Measurements from ENCODE around the gene CBFA2T2. TPM values are rescaled to one million over a fixed set of nuclear protein-coding genes. Genes with fewer than 3 reads are reported as not detected.
"Not testable (repeated sequence)": the region's sequence is repeated elsewhere in the genome, so short reads cannot be mapped to it uniquely, and the experiment has no call there.

The CBFA2T2 gene
- total RNA-seq, 1 donor from 2014 or later = 52.3 TPM

GRCh38 chr20:33693289-33693688, 203.4 kb downstream of the CBFA2T2 start:
- TF ChIP-seq, protein P1, sequence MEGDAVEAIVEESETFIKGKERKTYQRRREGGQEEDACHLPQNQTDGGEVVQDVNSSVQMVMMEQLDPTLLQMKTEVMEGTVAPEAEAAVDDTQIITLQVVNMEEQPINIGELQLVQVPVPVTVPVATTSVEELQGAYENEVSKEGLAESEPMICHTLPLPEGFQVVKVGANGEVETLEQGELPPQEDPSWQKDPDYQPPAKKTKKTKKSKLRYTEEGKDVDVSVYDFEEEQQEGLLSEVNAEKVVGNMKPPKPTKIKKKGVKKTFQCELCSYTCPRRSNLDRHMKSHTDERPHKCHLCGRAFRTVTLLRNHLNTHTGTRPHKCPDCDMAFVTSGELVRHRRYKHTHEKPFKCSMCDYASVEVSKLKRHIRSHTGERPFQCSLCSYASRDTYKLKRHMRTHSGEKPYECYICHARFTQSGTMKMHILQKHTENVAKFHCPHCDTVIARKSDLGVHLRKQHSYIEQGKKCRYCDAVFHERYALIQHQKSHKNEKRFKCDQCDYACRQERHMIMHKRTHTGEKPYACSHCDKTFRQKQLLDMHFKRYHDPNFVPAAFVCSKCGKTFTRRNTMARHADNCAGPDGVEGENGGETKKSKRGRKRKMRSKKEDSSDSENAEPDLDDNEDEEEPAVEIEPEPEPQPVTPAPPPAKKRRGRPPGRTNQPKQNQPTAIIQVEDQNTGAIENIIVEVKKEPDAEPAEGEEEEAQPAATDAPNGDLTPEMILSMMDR (conservative IDR thresholded peaks at IDR 0.05) = no peak
- Mint-ChIP-seq H3K36me3 (no peaks in the 10 kb centered on the region), H3K27ac (no peak overlapping the region), H3K4me1 (ENCODE audit: unreplicated experiment) (peaks cover 18% of the 10 kb centered on the region), H3K4me3 (no peak overlapping the region), H3K27me3 (no peaks in the 10 kb centered on the region), H3K9me3 (no peaks in the 10 kb centered on the region)
- no peak for DNase-seq (ENCODE audit: extremely low spot score, unreplicated experiment)

GRCh38 chr20:33693741-33694638, 204.1 kb downstream of the CBFA2T2 start:
- H3K27ac Mint-ChIP-seq = peak overlapping the region; percentile 68
- no peak overlapping the region for H3K4me3 Mint-ChIP-seq
- no peaks in the 10 kb centered on the region for H3K27me3 Mint-ChIP-seq
- H3K36me3 Mint-ChIP-seq = no peaks in the 10 kb centered on the region
- no peak for DNase-seq (ENCODE audit: extremely low spot score, unreplicated experiment)
- TF ChIP-seq, protein P1 (conservative IDR thresholded peaks at IDR 0.05) = no peak
- H3K4me1 Mint-ChIP-seq (ENCODE audit: unreplicated experiment) = peaks cover 18% of the 10 kb centered on the region
- H3K9me3 Mint-ChIP-seq = no peaks in the 10 kb centered on the region

DNA sequence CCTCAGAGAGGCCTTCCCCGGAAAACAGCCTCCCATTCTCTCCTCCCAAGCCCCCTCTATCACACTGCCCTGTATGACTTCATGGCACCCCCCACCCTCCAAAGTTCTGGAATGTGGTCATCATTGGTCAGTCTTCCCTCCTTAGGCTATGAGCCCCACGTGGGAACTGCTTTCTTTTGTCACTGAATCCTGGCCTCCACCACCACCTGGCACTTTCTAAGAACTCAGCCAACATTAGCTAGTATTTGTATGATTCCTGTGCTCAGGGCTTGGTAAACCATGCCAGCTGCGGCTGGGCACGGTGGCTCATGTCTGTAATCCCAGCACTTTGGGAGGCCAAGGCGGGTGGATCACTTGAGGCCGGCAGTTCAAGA, 204.7 kb downstream of the CBFA2T2 start:
- peaks cover 18% of the 10 kb centered on the region for H3K4me1 Mint-ChIP-seq (ENCODE audit: unreplicated experiment)
- DNase-seq (ENCODE audit: extremely low spot score, unreplicated experiment) = no peak
- H3K4me3 Mint-ChIP-seq = no peak overlapping the region
- H3K36me3 Mint-ChIP-seq = no peaks in the 10 kb centered on the region
- TF ChIP-seq, protein P1 (conservative IDR thresholded peaks at IDR 0.05) = no peak
- H3K27ac Mint-ChIP-seq = peak overlapping the region; percentile 68
- no peaks in the 10 kb centered on the region for H3K9me3 Mint-ChIP-seq
- H3K27me3 Mint-ChIP-seq = no peaks in the 10 kb centered on the region

DNA sequence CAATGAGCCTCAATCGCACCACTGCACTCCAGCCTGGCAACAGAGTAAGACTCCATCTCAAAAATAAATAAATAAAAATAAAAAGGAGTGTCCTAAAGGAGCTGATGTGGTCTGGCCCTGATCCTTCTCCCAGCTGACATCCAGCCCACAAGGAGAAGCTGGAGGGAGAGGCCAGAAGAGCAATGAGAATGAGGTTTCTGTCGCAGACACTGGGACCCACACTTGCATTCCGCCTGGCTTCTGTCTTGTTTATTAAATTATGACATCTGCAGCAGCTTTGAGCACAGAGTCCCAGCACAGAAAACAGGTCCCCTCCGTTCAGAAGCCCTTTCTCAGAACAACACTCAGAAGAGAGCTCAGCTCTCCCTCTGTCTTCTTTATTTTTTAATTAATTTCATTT, 206.6 kb downstream of the CBFA2T2 start:
- no peak overlapping the region for H3K4me3 Mint-ChIP-seq
- no peaks in the 10 kb centered on the region for H3K9me3 Mint-ChIP-seq
- no peaks in the 10 kb centered on the region for H3K27me3 Mint-ChIP-seq
- TF ChIP-seq, protein P1 (conservative IDR thresholded peaks at IDR 0.05) = no peak
- no peak overlapping the region for H3K27ac Mint-ChIP-seq
- peaks cover 12% of the 10 kb centered on the region for H3K4me1 Mint-ChIP-seq (ENCODE audit: unreplicated experiment)
- H3K36me3 Mint-ChIP-seq = no peaks in the 10 kb centered on the region
- no peak for DNase-seq (ENCODE audit: extremely low spot score, unreplicated experiment)

- TF ChIP-seq, protein P1 (conservative IDR thresholded peaks at IDR 0.05) = no peak
- Mint-ChIP-seq H3K27ac (peak overlapping the region; percentile 22), H3K4me3 (no peak overlapping the region), H3K36me3 (no peaks in the 10 kb centered on the region), H3K9me3 (no peaks in the 10 kb centered on the region), H3K4me1 (ENCODE audit: unreplicated experiment) (peaks cover 12% of the 10 kb centered on the region), H3K27me3 (no peaks in the 10 kb centered on the region)
- DNase-seq (ENCODE audit: extremely low spot score, unreplicated experiment) = no peak
These were observed 207.2 kb downstream of the CBFA2T2 start for GRCh38 chr20:33697129-33697528.

DNA sequence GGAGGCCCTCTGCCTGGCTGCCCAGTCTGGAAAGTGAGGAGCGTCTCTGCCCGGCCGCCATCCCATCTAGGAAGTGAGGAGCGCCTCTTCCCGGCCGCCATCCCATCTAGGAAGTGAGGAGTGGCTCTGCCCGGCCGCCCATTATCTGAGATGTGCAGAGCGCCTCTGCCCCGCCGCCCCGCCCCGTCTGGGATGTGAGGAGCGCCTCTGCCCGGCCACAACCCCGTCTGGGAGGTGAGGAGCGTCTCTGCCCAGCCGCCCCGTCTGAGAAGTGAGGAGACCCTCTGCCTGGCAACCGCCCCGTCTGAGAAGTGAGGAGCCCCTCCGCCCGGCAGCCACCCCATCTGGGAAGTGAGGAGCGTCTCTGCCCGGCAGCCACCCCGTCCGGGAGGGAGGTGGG, 209.1 kb downstream of the CBFA2T2 start:
- peaks cover 12% of the 10 kb centered on the region for H3K4me1 Mint-ChIP-seq (ENCODE audit: unreplicated experiment)
- H3K4me3 Mint-ChIP-seq; DNase-seq (ENCODE audit: extremely low spot score, unreplicated experiment); H3K36me3 Mint-ChIP-seq; H3K9me3 Mint-ChIP-seq; H3K27ac Mint-ChIP-seq; H3K27me3 Mint-ChIP-seq: not testable (repeated sequence)
